ENCODE measurements around the gene CCDC178. TPM values are rescaled to one million over a fixed set of nuclear protein-coding genes. Genes with fewer than 3 reads are reported as not detected.

CCDC178 gene
- total RNA-seq, 1 donor from 2014 or later = 2.9 TPM

GRCh38 chr18:32930695-32931301 is 509.7 kb downstream of the CCDC178 start:
- DNase-seq (ENCODE audit: low spot score in 2 of 2) (no peak), FAIRE-seq (no peak)

DNA sequence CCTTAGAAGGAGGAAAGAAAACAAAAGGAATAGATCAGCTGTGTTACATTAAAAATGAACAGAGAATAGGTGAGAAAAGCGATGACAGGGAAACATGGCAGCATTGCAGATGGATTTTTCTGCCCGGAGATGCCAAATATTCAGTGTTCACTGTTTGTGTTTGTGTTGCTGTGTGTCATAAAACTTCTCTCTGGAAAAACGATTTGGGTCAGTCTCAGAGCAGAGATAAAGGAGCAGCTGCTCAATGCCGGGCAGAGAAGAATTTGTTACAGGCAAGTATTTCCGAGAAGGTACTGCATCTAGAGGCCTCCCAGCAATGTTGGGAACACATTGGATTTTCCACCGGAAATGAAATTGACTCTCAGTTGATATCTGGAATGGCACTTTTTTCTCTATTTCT is 511.3 kb downstream of the CCDC178 start:
- no peak for DNase-seq (ENCODE audit: low spot score in 2 of 2)
- no peak for FAIRE-seq

DNA sequence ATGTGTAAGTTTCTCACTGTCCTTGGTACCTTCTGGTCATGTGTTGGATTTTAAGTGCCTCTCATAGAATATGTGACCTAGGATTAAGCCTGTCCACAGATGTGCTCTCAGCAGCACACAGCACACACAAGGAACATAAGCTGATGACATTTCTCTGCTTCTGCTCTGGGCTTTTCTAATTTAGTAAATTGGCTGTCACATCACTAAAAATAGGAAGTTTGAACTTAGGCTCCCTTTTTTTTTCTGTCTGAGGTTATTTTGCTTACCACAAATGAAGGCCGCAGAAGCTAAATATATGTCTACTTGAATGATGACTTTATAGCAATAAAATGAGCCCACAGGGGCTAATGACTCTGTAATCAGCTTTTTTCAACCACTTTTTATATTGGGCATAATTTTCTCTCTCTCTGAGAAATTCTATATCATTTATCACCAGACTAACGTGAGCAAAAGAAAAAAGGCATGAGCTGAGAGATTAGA is 517.5 kb downstream of the CCDC178 start:
- DNase-seq (ENCODE audit: low spot score in 2 of 2) (no peak), FAIRE-seq (no peak)

GRCh38 chr18:32920796-32921787 is 519.4 kb downstream of the CCDC178 start:
- DNase-seq (ENCODE audit: low spot score in 2 of 2) (no peak), FAIRE-seq (no peak)

DNA sequence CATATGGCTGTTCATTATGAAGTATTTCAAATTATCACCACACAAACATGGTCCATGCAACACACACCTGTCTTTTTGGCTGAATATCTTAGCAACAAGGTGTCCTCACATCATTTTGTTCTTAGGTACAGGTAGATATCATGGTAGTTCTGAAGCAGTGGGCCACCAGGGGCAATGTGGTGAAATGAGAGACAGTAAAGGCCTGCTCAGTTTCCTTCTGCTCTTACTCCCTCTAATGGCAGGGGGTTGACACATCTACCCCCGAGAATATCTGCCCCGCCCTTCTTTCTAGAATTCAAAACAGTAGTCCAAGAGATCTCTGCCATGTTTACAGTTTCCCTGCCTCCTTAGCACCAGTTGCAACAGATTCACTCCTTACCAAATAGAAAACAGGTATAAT is 520.7 kb downstream of the CCDC178 start:
- FAIRE-seq (no peak), DNase-seq (ENCODE audit: low spot score in 2 of 2) (no peak)

GRCh38 chr18:32918692-32919250 is 521.8 kb downstream of the CCDC178 start:
- no peak for DNase-seq (ENCODE audit: low spot score in 2 of 2)
- no peak for FAIRE-seq

- FAIRE-seq (no peak), DNase-seq (ENCODE audit: low spot score in 2 of 2) (no peak)
Observed at GRCh38 chr18:32915516-32915915, 525.0 kb downstream of the CCDC178 start.

DNA sequence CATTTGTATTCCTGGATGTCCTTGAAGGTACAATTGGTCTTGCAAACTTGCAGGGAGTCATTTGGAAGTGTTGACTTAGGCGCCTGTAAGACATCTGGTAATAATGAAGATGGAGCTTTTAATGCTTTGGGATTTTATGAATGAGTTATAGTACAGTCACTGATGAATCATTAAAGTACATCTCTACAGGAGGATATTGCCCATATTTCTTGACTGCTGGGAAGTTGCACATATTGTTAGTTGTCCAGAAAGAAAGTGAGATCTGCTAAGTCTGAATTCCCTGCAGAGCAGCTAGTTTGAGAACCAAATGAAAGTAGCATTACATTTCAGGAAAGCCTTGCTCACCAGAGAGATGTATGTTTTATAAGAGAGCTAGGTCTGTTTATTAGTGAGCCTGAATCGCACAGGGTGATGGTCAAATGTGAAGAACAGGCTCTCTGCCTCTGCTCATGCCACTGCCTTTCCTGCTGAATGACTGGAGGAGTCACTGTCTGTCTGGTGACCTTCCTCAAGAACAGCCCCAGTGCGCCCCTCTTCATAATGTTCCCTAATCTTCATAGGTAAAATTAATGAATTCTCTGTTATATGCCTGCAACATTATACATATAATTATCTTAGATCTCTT is 528.7 kb downstream of the CCDC178 start:
- FAIRE-seq (no peak), DNase-seq (ENCODE audit: low spot score in 2 of 2) (no peak)

GRCh38 chr18:32910694-32911296 is 529.7 kb downstream of the CCDC178 start:
- no peak for FAIRE-seq
- DNase-seq (ENCODE audit: low spot score in 2 of 2) = no peak

GRCh38 chr18:32909798-32910561 is 530.5 kb downstream of the CCDC178 start:
- FAIRE-seq = no peak
- DNase-seq (ENCODE audit: low spot score in 2 of 2) = no peak

DNA sequence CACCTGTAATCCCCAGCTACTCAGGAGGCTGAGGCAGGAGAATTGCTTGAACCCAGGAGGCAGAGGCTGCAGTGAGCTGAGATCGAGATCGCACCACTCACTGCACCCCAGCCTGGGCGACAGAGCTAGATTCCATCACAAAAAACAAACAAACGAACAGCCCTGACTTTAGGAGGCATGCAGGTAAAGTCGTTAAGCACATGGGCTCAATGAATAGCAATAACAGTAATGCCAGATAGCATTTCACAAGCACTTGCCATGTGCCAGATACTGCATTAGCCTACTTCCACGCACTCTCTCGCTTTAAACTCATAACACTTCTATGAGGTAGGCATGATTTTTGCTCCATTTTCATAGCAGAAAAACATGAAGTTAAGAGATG is 532.1 kb downstream of the CCDC178 start:
- FAIRE-seq (no peak), DNase-seq (ENCODE audit: low spot score in 2 of 2) (no peak)

- DNase-seq (ENCODE audit: low spot score in 2 of 2) = no peak
- FAIRE-seq = no peak
Observed at GRCh38 chr18:32907648-32908423, 532.7 kb downstream of the CCDC178 start.

DNA sequence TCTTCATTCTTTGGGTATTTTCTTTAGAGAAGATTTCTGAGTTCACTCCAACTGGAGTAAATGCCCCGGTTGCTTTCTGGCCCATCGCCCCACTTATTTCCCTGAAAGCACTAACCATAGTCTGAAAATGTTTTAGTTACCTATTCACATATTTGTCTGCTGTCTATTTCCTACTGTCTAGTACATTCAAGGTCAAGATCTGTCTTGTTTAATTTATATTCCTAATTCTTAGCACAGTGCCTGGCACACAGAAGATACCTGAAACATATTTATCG is 533.3 kb downstream of the CCDC178 start:
- no peak for FAIRE-seq

DNA sequence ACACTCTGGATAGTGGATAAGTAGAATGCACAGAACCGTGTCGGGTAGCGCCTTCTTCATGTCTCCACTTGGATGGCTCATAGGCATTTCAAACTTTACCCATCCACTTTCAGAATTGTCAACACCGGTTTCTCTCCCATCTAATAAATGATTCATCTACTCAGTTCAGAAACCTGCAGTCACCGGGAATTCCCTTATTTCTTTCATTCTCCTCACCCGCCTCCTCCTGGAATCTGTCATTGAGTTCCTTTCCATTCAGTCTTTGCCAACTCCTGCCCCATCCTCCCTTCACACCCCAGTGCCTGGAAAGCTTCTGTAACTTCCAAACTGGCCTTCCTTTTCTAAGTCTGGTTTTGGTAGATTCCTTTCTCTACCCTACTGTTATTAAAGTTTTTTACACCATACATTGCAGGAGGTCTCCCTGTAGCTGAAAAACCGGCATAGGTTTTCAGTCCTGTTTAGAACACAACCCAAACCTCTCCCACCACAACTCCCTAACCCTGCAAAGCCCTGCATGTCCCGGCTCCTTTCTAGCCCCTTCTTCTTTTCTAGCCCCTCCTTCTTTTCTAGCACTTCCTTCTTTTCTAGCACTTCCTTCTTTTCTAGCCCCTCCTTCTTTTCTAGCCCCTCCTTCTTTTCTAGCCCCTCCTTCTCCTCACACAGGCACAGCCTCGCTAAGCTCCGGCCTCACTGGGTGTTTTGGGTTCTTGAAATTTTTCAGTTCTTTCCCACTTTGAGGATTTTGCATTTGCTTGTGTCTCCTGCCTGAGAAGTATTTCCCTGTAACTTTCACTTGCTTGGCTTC is 533.8 kb downstream of the CCDC178 start:
- FAIRE-seq (no peak), DNase-seq (ENCODE audit: low spot score in 2 of 2) (peak in 1 of 2 donors; percentile 8)

More for the DNA sequence above, 533.3 kb downstream of the CCDC178 start:
- no peak for DNase-seq (ENCODE audit: low spot score in 2 of 2)

GRCh38 chr18:32905651-32906050 is 534.9 kb downstream of the CCDC178 start:
- DNase-seq (ENCODE audit: low spot score in 2 of 2) (no peak), FAIRE-seq (no peak)

- DNase-seq (ENCODE audit: low spot score in 2 of 2) (no peak), FAIRE-seq (no peak)
Observed at GRCh38 chr18:32902568-32903330, 537.8 kb downstream of the CCDC178 start.

DNA sequence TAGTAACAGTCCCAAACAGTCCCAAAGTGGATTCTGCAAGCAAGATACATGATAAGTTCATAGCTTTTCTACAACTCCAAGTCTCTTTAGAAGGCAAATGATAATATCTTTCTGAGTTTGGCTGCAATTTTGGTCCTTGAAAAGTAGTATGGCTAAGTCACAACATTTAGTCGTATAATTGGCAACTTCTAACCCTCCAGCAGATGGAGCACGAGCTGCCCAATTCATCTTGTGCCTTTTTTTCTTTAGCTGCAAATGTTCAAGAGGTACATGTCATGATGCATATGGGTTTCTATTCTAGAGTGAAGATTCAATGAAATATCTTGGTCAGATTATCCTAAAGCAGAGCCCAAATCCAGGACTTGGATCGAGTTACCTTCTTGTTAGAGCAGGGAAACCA is 540.7 kb downstream of the CCDC178 start:
- FAIRE-seq (no peak), DNase-seq (ENCODE audit: low spot score in 2 of 2) (no peak)
